Mesendoderm (in vitro differentiated cells): ENCODE data around the gene KSR2.

Experiments used
- DNase-seq: peaks from one replicate; pipeline ENCODE4 v3.0.0; 2013
- H2AK5ac ChIP-seq: 2 replicates; pipeline ENCODE4 v1.6.1; 2013; ENCODE audit warnings: low read length, inconsistent platforms
- H2BK120ac ChIP-seq: 2 replicates; pipeline ENCODE4 v1.6.1; 2013; ENCODE audit warnings: low read depth, mild to moderate bottlenecking, low read length, moderate library complexity, mixed read lengths
- H2BK15ac ChIP-seq: replicated peaks from 2 replicates; pipeline ENCODE4 v1.6.1; 2013; ENCODE audit warnings: low read depth, mild to moderate bottlenecking, moderate library complexity
- H2BK5ac ChIP-seq: 2 replicates; pipeline ENCODE4 v1.6.1; 2013; ENCODE audit warnings: low read length, inconsistent platforms
- H3K18ac ChIP-seq: 2 replicates; pipeline ENCODE4 v1.6.1; 2013; ENCODE audit warnings: mild to moderate bottlenecking, low read length, mixed read lengths
- H3K23ac ChIP-seq: one replicate; pipeline ENCODE4 v1.6.1; 2013; ENCODE audit warnings: low read length
- H3K27ac ChIP-seq: 2 replicates; pipeline ENCODE4 v1.5.1; 2013; ENCODE audit warnings: low read depth, mild to moderate bottlenecking, inconsistent platforms, low read length, moderate library complexity
- H3K27me3 ChIP-seq: 2 replicates; pipeline ENCODE4 v1.6.1; 2013; ENCODE audit warnings: low read length, control low read depth, mild to moderate bottlenecking, inconsistent platforms; ENCODE audit not compliant: insufficient read depth, poor library complexity
- H3K36me3 ChIP-seq: 2 replicates; pipeline ENCODE4 v1.6.1; 2013; ENCODE audit warnings: low read length, inconsistent platforms; ENCODE audit not compliant: control insufficient read depth, insufficient read depth
- H3K4ac ChIP-seq: one replicate; pipeline ENCODE4 v1.6.1; 2013; ENCODE audit warnings: low read depth, mild to moderate bottlenecking, low read length, moderate library complexity
- H3K4me1 ChIP-seq: 2 replicates; pipeline ENCODE4 v1.6.1; 2013; ENCODE audit warnings: low read depth, low read length, inconsistent platforms; ENCODE audit not compliant: control insufficient read depth
- H3K4me2 ChIP-seq: 2 replicates; pipeline ENCODE4 v1.6.1; 2013; ENCODE audit warnings: low read length
- H3K4me3 ChIP-seq: 2 replicates; pipeline ENCODE4 v1.5.1; 2013; ENCODE audit warnings: mild to moderate bottlenecking, low read length
- H3K56ac ChIP-seq: one replicate; pipeline ENCODE4 v1.6.1; 2013; ENCODE audit warnings: low read length
- H3K79me1 ChIP-seq: 2 replicates; pipeline ENCODE4 v1.6.1; 2013; ENCODE audit warnings: low read length, inconsistent platforms
- H3K79me2 ChIP-seq: 2 replicates; pipeline ENCODE4 v1.6.1; 2013; ENCODE audit warnings: mild to moderate bottlenecking, low read length; ENCODE audit not compliant: control insufficient read depth, insufficient read depth
- H3K9ac ChIP-seq: 2 replicates; pipeline ENCODE4 v1.6.1; 2013; ENCODE audit warnings: low read length, inconsistent platforms
- H4K5ac ChIP-seq: one replicate; pipeline ENCODE4 v1.6.1; 2013; ENCODE audit warnings: low read length
- H4K8ac ChIP-seq: one replicate; pipeline ENCODE4 v1.6.1; 2013; ENCODE audit warnings: low read depth, mild to moderate bottlenecking, control low read depth, low read length, moderate library complexity
- WGBS: extraction: QIAGEN DNeasy Blood & Tissue Kit; methylation state at CpG from one replicate; pipeline ENCODE4 v1.1.7; 2013; ENCODE audit warnings: low lambda C conversion rate, missing lambda C conversion rate; ENCODE audit not compliant: insufficient coverage; ENCODE audit errors: extremely low coverage; 5-methylcytosine and 5-hydroxymethylcytosine counted together

KSR2 gene

GRCh38 chr12:117854339-117855012, 114.3 kb downstream of the KSR2 start:
- H2BK5ac ChIP-seq = no peak overlapping the region
- H3K56ac ChIP-seq = no peak overlapping the region
- H3K18ac ChIP-seq = no peak overlapping the region
- H3K79me2 ChIP-seq = no peaks in the 10 kb centered on the region
- H3K9ac ChIP-seq = no peak overlapping the region
- no peaks in the 10 kb centered on the region for H3K79me1 ChIP-seq
- H3K4ac ChIP-seq = no peak overlapping the region
- H3K27me3 ChIP-seq = no peaks in the 10 kb centered on the region
- H3K4me1 ChIP-seq = no peaks in the 10 kb centered on the region
- no peak overlapping the region for H3K4me2 ChIP-seq
- no peak overlapping the region for H2BK120ac ChIP-seq
- H3K27ac ChIP-seq = no peak overlapping the region
- no peaks in the 10 kb centered on the region for H3K36me3 ChIP-seq
- no peak overlapping the region for H3K4me3 ChIP-seq
- H2AK5ac ChIP-seq = no peak overlapping the region
- peak; percentile 78 for DNase-seq
- H4K5ac ChIP-seq = no peak overlapping the region
- whole genome bisulfite sequencing = no CpG with 5 or more reads among the region's 6 CpGs
- H3K23ac ChIP-seq = no peak overlapping the region
- no peak overlapping the region for H4K8ac ChIP-seq
- H2BK15ac ChIP-seq = no peak overlapping the region

GRCh38 chr12:117853600-117853999, 115.2 kb downstream of the KSR2 start:
- no peak overlapping the region for H2BK15ac ChIP-seq
- H2AK5ac ChIP-seq = no peak overlapping the region
- H3K18ac ChIP-seq = no peak overlapping the region
- H3K27ac ChIP-seq = no peak overlapping the region
- no peak overlapping the region for H4K8ac ChIP-seq
- no peaks in the 10 kb centered on the region for H3K27me3 ChIP-seq
- no peak overlapping the region for H3K4ac ChIP-seq
- no peaks in the 10 kb centered on the region for H3K79me2 ChIP-seq
- H3K4me3 ChIP-seq = no peak overlapping the region
- no peaks in the 10 kb centered on the region for H3K4me1 ChIP-seq
- DNase-seq = no peak
- WGBS = no CpG with 5 or more reads among the region's 1 CpG
- no peak overlapping the region for H3K23ac ChIP-seq
- H3K9ac ChIP-seq = no peak overlapping the region
- H4K5ac ChIP-seq = no peak overlapping the region
- H3K56ac ChIP-seq = no peak overlapping the region
- H3K36me3 ChIP-seq = no peaks in the 10 kb centered on the region
- H3K4me2 ChIP-seq = no peak overlapping the region
- H2BK5ac ChIP-seq = no peak overlapping the region
- H2BK120ac ChIP-seq = no peak overlapping the region
- H3K79me1 ChIP-seq = no peaks in the 10 kb centered on the region

- peak; percentile 87 for DNase-seq
- Histone ChIP-seq H3K4me1 (no peaks in the 10 kb centered on the region), H2BK5ac (no peak overlapping the region), H4K8ac (no peak overlapping the region), H3K4me2 (no peak overlapping the region), H3K56ac (no peak overlapping the region), H2BK120ac (no peak overlapping the region), H4K5ac (no peak overlapping the region), H3K79me2 (no peaks in the 10 kb centered on the region), H3K4me3 (no peak overlapping the region), H3K27me3 (no peaks in the 10 kb centered on the region), H2BK15ac (no peak overlapping the region), H3K9ac (no peak overlapping the region), H3K18ac (no peak overlapping the region), H3K36me3 (no peaks in the 10 kb centered on the region), H3K4ac (no peak overlapping the region), H3K79me1 (no peaks in the 10 kb centered on the region), H2AK5ac (no peak overlapping the region), H3K23ac (no peak overlapping the region), H3K27ac (no peak overlapping the region)
- WGBS = no CpG with 5 or more reads among the region's 2 CpGs
These were observed 118.7 kb downstream of the KSR2 start for GRCh38 chr12:117850048-117850447.

- no peak overlapping the region for H2BK5ac ChIP-seq
- H3K4me1 ChIP-seq = no peaks in the 10 kb centered on the region
- no peak overlapping the region for H2BK120ac ChIP-seq
- no peaks in the 10 kb centered on the region for H3K36me3 ChIP-seq
- H3K79me2 ChIP-seq = no peaks in the 10 kb centered on the region
- H3K18ac ChIP-seq = no peak overlapping the region
- no peak for DNase-seq
- H2BK15ac ChIP-seq = no peak overlapping the region
- no peak overlapping the region for H3K4me3 ChIP-seq
- no peak overlapping the region for H3K56ac ChIP-seq
- H4K8ac ChIP-seq = no peak overlapping the region
- H3K4me2 ChIP-seq = no peak overlapping the region
- no peak overlapping the region for H2AK5ac ChIP-seq
- no peak overlapping the region for H4K5ac ChIP-seq
- no CpG with 5 or more reads among the region's 5 CpGs for WGBS
- H3K79me1 ChIP-seq = no peaks in the 10 kb centered on the region
- H3K27me3 ChIP-seq = no peaks in the 10 kb centered on the region
- H3K23ac ChIP-seq = no peak overlapping the region
- H3K4ac ChIP-seq = no peak overlapping the region
- H3K27ac ChIP-seq = no peak overlapping the region
- H3K9ac ChIP-seq = no peak overlapping the region
These were observed 121.4 kb downstream of the KSR2 start for GRCh38 chr12:117847371-117847770.

GRCh38 chr12:117845271-117845904, 123.4 kb downstream of the KSR2 start:
- Histone ChIP-seq H3K4me2 (no peak overlapping the region), H2BK15ac (no peak overlapping the region), H3K79me2 (no peaks in the 10 kb centered on the region), H3K27ac (no peak overlapping the region), H2AK5ac (no peak overlapping the region), H3K79me1 (no peaks in the 10 kb centered on the region), H3K4me1 (no peaks in the 10 kb centered on the region), H3K9ac (no peak overlapping the region), H3K27me3 (no peaks in the 10 kb centered on the region), H4K8ac (no peak overlapping the region), H4K5ac (no peak overlapping the region), H3K4me3 (no peak overlapping the region), H3K36me3 (no peaks in the 10 kb centered on the region), H3K23ac (no peak overlapping the region), H3K56ac (no peak overlapping the region), H2BK120ac (no peak overlapping the region), H3K18ac (no peak overlapping the region), H2BK5ac (no peak overlapping the region), H3K4ac (no peak overlapping the region)
- WGBS = no CpG with 5 or more reads among the region's 7 CpGs
- DNase-seq = no peak
